AG04450 (cell line): ENCODE measurements around the gene RPTOR. TPM values are rescaled to one million over a fixed set of nuclear protein-coding genes. Genes with fewer than 3 reads are reported as not detected.

Experiments used
- CTCF ChIA-PET: fragments of 300-600, 350-600 bp; formaldehyde crosslinking; extraction: SDS; loops from one replicate; lab custom pipeline; 2022; ENCODE audit warnings: antibody characterized with exemption, inconsistent platforms; lab: Charles Lee
- POLR2A ChIA-PET: fragments of 350-600 bp; formaldehyde crosslinking; extraction: SDS; loops from one replicate; lab custom pipeline; 2021; ENCODE audit warnings: antibody characterized with exemption, inconsistent platforms; lab: Yijun Ruan, JAX
- DNase-seq: peaks from one replicate; pipeline ENCODE4 v3.0.0-alpha.2; 2011; ENCODE audit warnings: low read depth, low spot score
- H3K27ac ChIP-seq: one replicate; pipeline ENCODE4 v1.5.1; 2012; ENCODE audit warnings: low read depth, low read length, control low read depth
- H3K27me3 ChIP-seq: one replicate; pipeline ENCODE4 v1.6.0; 2012; ENCODE audit warnings: low read length; ENCODE audit not compliant: control insufficient read depth, insufficient read depth
- H3K4me3 ChIP-seq: 2 replicates; pipeline ENCODE4 v1.5.1; 2011; ENCODE audit warnings: mild to moderate bottlenecking, low read depth, low read length, control low read depth
- H3K9me3 ChIP-seq: 2 replicates; pipeline ENCODE4 v1.5.1; 2012; ENCODE audit warnings: low read length; ENCODE audit not compliant: control insufficient read depth, insufficient read depth
- CTCF ChIP-seq: IDR thresholded peaks from 2 replicates; pipeline ENCODE4 v1.5.1; 2011; ENCODE audit warnings: low read depth, low read length, control low read depth, inconsistent platforms
- polyA plus RNA-seq: library from polyadenylated mRNA; depleted of rRNA; stranded (reverse); fragments of >200 nt; gene quantifications from 2 replicates; pipeline ENCODE4 v1.2.3, GENCODE V29; 2011

The RPTOR gene
- polyA plus RNA-seq, 1 experiment: 6.2 TPM

GRCh38 chr17:80689129-80689619 lies 144.5 kb downstream of the RPTOR start:
- H3K9me3 ChIP-seq: no peaks in the 10 kb centered on the region
- ChIA-PET CTCF (no interaction called here), POLR2A (no interaction called here)
- no peaks in the 10 kb centered on the region for H3K27me3 ChIP-seq
- H3K27ac ChIP-seq: no peak overlapping the region
- no peak for TF ChIP-seq CTCF
- no peak for DNase-seq
- no peak overlapping the region for H3K4me3 ChIP-seq

- CTCF ChIA-PET: no interaction called here
- no peak for DNase-seq
- Histone ChIP-seq H3K9me3 (no peaks in the 10 kb centered on the region), H3K27me3 (no peaks in the 10 kb centered on the region), H3K27ac (no peak overlapping the region), H3K4me3 (no peak overlapping the region)
- POLR2A ChIA-PET: no interaction called here
- no peak for TF ChIP-seq CTCF
These were observed 147.1 kb downstream of the RPTOR start for GRCh38 chr17:80691784-80692183.

- DNase-seq: no peak
- no peak for TF ChIP-seq CTCF
- no peaks in the 10 kb centered on the region; the same call in 1 of the 2 replicates for H3K9me3 ChIP-seq
- H3K27me3 ChIP-seq: no peaks in the 10 kb centered on the region
- CTCF ChIA-PET: no interaction called here
- no peak overlapping the region for H3K4me3 ChIP-seq
- no peak overlapping the region for H3K27ac ChIP-seq
- POLR2A ChIA-PET: no interaction called here
These were observed 148.4 kb downstream of the RPTOR start for GRCh38 chr17:80692931-80693467.

- CTCF ChIA-PET: no interaction called here
- Histone ChIP-seq H3K4me3 (no peak overlapping the region), H3K27ac (no peak overlapping the region), H3K9me3 (no peaks in the 10 kb centered on the region; the same call in 1 of the 2 replicates), H3K27me3 (no peaks in the 10 kb centered on the region)
- no peak for TF ChIP-seq CTCF
- DNase-seq: no peak
- POLR2A ChIA-PET: no interaction called here
These were observed 148.9 kb downstream of the RPTOR start for GRCh38 chr17:80693511-80693910.

GRCh38 chr17:80694085-80694991 lies 149.7 kb downstream of the RPTOR start:
- ChIA-PET POLR2A (no interaction called here), CTCF (no interaction called here)
- DNase-seq: no peak

More at GRCh38 chr17:80694085-80694991, 149.7 kb downstream of the RPTOR start:
- Histone ChIP-seq H3K27me3 (no peaks in the 10 kb centered on the region), H3K4me3 (no peak overlapping the region), H3K27ac (no peak overlapping the region), H3K9me3 (no peaks in the 10 kb centered on the region; the same call in 1 of the 2 replicates)
- TF ChIP-seq CTCF: no peak
